GM21717 (cell line): ENCODE measurements around the gene RNF223.
"Not testable (repeated sequence)": the region's sequence is repeated elsewhere in the genome, so short reads cannot be mapped to it uniquely, and the experiment has no call there.

Experiments used
- ATAC-seq: cut with Tn5 transposase; IDR thresholded peaks from one replicate; pipeline ENCODE4 v1.9.1; 2021; ENCODE audit warnings: mild to moderate bottlenecking, moderate library complexity; ENCODE audit not compliant: unreplicated experiment

Gene RNF223

DNA sequence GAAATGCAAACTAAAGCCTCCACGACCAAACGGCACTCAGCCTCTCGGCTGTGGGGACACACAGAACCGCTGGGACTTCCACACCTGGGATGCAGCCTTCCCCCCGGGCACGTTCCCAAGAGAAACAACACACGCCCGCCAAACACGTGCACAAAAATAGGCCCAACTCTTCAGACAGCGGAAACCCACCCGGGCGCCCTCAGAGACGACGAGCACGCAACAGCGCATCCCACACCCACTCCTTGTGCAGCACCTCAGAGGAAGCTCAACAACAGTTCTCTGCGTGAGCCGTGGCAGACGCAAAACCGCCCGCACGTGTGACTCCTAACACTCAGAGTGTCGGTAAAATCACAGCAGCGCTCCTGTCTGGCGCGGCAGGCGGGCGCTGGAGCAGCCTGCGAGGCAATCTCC is 36.5 kb upstream of the RNF223 start:
- no peak for ATAC-seq

DNA sequence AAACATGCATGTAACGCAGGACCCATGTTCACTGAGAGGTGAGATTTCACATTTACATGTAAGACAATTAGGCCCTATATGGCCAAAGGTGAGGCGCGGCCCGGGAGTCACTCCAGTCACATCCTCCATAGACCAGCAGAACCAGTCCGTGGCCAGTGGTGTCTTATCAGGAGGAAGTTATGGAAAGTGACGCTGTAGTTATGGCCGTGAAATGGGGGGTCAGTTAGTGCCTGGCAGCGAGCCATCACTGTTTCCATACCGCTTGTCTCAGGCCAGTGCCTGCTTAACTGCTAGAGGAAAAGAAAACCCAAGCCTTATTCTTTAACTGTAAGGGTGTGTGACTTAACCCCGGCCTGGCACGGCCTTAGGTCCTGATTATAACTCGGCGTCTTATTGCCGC is 35.6 kb upstream of the RNF223 start:
- no peak for ATAC-seq

DNA sequence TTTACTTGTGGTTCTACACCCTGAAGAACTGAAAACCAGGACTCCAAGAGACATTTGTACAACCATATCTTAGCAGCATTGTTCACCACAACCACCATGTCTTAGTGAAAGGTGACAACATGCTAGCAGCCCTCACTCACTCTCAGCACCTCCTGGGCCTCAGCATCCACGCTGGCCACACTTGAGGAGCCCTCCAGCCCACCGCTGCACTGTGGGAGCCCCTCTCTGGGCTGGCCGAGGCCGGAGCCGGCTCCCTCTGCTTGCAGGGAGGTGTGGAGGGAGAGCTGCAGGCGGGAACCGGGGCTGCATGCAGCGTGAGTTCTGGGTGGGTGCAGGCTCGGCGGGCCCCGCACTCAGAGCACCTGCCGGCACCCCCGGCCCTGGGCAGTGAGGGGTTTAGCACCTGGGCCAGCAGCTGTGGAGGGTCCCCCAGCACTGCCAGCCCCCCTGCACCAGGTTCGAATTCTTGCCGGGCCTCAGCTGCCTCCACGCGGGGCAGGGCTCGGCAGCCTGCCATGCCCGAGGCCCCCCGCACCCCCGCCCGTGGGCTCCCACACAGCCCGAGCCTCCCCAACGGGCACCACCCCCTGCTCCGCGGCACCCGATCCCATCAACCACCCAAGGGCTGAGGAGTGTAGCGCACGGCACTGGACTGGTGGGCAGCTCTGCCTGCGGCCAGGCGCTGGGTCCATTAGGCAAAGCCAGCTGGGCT is 32.6 kb upstream of the RNF223 start:
- no peak for ATAC-seq

DNA sequence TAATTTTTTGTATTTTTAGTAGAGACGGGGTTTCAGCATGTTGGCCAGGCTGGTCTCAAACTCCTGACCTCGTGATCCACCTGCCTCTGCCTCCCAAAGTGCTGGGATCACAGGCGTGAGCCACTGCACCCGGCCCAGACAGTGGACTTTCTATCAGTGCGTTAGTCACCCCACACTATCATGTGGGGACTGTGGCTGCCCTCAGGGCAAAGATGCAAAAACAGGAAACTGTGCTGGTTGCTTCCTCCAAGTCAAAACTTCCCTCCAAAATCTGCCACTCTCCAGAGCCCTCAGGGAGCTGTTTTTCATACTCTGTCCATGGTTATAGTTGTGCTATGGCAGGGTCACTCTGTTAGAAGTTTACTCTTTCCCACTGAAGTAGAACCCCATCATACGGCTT is 30.0 kb upstream of the RNF223 start:
- ATAC-seq, result not testable (repeated sequence)

DNA sequence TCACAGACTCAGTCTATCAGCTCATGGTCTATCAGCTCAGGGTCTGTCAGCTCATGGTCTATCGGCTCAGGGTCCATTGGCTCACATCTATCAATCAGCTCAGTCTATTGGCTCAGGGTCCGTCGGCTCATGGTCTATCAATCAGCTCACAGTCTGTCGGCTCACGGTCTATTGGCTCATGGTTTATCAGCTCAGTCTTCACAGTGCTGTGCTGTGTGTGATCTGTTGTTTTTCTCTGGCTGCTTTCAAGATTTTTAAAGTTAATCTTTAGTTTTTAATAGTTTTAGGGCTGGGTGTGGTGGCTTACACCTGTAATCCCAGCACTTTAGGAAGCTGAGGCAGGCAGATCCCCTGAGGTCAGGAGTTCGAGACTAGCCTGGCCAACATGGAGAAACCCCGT is 27.4 kb upstream of the RNF223 start:
- no peak for ATAC-seq

DNA sequence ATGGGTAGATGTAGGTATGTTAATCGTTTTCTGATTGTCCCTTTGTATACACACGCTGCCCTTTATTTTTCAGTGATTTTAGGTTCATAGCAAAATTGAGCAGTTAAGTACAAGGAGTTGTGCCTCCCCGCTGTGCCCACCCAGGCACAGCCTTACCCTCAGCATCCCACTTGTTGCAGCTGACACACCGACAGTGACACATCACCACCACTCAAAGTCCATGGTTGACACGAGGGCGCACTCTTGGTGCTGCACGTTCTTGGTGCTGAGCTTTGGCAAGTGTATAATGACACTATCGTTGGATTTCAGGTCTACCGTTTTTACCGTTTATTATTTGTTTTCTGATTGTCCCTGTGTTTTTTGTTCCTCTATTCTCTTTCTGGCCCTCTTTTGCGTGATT is 26.2 kb upstream of the RNF223 start:
- ATAC-seq, result no peak

DNA sequence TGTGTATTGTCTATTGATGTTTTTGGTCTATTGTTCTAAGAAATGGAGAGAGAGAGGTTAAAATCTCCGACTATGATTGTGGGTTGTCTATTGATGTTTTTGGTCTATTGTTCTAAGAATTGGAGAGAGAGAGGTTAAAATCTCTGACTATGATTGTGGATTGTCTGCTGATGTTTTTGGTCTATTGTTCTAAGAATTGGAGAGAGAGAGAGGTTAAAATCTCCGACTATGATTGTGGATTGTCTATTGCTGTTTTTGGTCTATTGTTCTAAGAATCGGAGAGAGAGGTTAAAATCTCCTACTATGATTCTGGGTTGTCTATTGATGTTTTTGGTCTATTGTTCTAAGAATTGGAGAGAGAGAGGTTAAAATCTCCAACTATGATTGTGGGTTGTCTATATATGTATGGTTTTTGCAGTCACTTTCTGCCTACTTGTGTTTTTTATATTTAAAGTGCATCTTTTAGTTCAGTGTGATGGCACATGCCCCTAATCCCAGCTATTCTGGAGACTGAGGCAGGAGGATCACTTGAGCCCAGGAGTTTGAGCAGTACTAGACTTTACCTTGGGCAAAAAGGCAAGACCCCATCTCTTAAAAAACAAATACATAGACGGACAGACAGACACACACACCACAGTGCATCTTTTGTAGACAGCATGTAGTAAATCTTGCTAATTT is 25.5 kb upstream of the RNF223 start:
- no peak for ATAC-seq

DNA sequence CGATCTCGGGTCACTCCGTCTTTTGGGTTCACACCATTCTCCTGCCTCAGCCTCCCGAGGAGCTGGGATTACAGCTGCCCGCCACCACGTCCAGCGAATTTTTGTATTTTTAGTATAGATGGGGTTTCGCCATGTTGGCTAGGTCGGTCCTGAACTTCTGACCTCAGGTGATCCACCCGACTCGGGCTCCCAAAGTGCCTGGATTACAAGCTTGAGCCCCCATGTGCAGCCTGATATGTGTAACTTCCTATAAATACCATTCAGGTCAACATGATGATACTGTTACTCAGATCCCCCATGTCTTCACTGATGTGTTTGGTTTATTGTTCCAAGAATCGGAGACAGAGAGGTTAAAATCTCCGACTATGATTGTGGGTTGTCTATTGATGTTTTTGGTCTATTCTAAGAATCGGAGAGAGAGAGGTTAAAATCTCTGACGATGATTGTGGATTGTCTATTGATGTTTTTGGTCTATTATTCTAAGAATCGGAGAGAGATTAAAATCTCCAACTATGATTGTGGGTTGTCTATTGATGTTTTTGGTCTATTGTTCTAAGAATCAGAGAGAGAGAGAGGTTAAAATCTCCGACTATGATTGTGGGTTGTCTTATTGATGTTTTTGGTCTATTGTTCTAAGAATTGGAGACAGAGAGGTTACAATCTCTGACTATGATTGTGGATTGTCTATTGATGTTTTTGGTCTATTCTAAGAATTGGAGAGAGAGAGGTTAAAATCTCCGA is 24.7 kb upstream of the RNF223 start:
- no peak for ATAC-seq

DNA sequence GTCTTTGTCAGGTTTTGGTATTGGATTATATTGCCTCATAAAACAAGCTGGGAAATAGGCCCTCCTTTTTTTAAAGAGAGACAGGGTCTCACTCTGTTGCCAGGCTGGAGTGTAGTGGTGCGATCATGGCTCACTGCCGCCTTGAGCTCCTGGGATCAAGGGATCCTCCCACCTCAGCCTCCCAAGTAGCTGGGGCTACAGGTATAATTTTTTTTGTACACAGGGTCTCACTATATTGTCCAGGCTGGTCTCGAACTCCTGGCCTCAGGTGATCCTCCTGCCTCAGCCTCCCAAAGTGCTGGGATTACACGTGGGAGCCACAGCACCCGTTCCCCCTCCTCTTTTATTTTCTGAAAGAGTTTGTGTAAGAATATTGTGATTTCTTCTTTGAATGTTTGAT is 22.0 kb upstream of the RNF223 start:
- not testable (repeated sequence) for ATAC-seq

DNA sequence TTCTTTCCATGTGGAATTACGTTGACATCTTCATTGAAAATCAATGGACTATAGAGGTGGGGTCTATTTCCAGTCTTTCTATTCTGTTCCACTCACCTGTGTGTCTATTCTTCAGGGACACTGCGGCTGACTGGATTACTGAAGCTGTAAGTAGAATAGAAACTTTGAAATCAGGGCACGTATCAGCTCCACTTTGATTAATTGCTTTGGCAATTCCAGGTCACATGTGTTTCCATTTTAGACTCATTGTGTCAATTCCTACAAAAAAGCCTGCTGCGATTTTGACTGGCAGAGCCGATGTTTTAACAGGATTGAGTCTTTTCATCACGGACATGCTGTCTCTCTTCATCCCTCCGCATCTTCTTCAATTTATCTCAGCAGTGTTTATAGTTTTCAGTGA is 20.9 kb upstream of the RNF223 start:
- no peak for ATAC-seq

DNA sequence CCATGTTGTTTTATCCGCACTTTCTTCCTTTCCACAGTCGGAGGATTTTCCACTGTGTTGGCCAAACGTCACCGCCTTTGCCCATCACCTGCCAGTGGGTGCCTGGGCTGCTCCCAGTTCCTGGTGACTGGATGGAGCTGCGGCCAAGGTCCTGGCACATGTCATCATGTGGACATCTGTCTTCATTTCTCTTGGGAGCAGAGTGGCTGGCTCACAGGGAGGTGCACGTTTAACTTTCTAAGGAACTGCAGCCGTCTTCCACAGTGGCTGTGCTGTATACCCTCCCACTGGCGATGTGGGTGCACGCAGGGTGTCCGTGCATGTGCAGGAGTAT is 19.5 kb upstream of the RNF223 start:
- no peak for ATAC-seq

DNA sequence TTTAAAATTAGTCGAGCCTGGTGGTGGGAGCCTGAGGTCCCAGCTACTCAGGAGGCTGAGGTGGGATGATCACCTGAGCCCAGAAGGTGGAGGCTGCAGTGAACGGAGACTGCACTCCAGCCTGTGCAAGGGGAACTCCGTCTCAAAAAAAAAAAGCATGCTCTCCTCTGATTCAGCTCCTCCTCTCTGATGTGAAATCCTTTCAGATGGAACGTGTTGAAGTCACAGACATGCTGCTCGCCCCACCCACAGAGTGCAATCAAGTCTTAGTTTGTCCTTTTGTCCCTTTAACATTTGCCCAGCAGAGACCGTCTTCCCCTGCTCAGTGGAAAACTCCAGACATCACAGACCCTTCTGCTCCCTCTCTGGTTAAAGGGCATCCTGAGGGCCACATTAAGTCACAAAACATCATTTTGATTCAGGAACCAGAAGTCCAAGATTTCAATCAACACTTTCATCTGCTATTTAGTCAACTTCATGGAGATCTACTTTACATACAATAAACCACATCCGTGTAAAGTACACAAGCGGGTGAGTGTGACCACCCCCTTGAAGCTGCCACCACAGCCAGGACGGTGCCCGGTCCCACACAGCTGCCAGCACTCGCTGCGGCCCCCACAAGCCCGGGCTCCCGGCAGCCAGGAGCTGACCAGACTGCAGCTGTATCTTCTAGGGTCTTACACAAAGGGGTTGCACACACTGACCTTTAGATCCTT is 18.9 kb upstream of the RNF223 start:
- ATAC-seq, result no peak

DNA sequence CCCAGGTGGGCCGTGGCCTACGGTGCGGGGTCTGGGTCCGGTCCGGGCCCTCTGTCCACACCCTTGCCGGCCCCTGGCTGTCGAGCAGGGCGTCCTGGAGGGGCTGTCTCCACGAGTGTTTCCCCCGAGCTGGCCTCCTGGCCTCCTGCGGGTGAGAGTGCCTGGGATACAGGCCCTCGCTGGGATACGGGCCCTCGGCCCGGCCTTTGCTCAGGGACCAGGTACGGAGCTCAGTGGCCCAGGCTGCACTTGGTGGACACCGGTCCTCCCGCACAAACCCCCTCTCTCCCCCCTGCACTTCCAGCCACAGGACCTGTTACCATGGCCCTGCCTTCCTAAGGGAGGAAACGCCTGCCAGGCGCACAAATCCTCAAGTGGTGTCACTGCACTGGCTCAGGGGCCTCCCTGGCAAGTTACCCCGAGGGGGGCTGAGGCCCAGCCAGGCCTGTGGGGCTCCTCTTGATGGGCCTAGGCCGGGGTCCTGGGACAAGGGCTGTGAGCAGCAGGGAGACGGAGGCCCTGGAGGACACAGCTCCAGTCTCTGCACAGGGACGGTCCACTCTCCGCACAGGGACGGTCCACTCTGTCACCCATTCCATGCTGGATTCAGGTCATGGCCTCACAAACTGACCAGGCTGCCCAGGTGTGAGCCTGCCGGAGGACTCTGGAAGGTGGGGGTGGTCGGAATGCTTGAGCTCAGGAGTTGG is 18.2 kb upstream of the RNF223 start:
- ATAC-seq, result no peak

DNA sequence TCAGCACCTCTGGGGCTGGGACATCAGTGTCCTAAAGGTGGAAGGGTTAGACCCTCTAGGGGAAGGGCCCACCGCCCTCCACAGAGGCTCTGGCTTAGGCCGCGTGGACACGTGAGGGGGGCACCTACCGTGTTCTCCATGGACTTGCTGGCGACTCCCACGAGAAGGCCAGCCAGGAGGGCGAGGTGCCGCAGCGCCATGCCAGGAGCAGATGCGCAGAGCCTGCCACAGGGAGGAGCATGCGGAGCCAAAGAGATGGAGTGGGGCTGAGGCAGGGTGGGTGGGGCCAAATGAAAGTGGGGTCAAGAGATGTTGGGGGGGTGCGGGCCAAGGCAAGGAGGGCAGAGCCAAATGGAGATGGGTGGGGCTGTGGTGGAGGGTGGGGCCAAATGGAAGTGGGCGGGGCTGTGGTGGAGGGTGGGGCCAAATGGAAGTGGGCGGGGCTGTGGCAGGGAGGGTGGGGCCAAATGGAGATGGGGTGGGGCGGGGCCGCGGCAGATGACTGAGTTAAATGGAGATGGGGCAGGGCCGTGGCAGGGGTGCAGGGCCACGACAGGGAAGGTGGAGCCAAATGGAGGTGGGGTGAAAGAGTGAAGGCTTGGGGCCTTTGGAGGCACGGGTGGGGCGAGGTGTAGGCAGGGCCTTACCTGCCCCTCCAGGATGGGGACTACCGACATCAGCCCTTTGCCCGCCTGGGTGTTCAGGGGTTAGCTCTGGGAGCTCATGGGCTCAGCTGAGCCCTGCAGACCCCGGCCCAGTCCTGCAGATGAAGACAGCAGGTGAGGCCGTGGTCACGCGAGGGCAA is 17.4 kb upstream of the RNF223 start:
- no peak for ATAC-seq

DNA sequence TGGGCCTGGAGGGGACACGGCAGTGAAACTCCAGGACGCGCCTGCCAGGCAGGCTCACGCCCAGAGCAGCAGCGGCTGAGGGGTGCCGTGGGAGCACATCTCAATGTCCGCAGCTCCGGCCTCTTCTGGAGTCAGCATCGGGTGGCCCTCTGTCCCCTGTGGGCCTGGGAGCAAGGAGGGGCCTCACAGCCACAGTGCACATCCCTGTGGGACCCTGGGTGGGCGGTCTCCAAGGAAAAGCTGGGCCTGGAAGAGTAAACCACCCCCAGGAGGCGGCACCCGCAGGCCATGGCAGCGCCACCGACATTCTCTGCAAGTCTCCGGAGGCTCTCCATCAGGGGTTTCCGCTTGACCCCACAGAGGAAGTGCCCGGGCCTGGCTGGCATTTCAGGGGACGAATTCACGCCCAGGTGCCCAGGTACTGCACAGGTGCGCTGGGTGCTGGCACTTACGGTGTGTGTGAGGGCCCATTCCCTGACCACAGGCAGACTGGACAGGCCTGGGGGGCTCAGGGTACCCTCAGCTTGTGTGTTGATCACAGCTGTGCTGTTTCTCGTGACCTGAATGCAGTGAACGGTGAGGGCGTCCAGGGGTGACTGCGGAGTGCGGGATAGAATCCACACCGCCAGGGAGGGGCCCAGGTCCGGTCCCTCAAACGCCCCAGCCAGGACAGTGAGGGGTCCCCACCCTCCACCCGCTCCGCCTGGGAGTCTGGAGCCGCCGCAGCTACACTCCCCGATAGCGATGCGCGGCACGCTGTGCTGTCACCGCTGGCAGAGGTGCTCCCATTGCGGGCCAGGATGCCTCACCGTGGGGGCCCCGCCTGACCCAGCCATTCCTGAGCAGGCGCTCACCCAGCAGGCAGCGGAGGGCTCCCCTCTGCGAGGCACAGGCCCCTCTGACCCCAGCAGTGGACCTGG is 16.6 kb upstream of the RNF223 start:
- ATAC-seq, result no peak

DNA sequence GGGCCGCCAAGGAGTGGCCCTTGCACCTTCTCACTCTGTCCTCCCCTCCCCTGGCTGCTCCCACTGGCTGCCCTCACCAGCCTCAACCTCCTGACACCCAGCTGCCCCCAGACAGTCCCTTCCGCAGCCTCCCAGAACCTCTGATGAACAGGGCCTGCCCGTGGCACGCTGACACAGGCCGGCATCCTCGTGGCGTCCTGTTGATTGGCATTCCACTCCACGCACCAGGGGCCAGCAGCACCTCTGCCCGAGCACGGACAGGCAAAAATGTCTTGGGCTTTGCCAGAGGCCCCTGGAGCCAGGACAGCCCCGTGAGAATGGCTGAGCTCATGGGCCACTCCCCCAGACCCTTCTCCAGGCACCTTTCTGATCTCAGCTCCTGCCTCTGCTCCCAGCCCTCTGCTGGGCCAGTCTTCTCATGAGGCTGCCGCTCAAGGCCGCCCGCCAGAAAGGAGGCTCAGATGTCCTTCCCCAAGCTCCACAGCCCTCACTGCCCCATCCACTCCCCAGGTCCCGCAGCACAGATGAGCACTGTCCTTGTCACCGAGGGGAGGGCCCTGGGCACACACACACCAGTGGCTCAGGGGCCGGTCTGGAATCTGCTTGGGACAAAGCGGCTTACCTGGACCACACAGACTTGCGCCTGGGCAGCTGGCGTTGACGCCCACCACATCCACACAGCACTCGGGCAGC is 15.8 kb upstream of the RNF223 start:
- no peak for ATAC-seq

DNA sequence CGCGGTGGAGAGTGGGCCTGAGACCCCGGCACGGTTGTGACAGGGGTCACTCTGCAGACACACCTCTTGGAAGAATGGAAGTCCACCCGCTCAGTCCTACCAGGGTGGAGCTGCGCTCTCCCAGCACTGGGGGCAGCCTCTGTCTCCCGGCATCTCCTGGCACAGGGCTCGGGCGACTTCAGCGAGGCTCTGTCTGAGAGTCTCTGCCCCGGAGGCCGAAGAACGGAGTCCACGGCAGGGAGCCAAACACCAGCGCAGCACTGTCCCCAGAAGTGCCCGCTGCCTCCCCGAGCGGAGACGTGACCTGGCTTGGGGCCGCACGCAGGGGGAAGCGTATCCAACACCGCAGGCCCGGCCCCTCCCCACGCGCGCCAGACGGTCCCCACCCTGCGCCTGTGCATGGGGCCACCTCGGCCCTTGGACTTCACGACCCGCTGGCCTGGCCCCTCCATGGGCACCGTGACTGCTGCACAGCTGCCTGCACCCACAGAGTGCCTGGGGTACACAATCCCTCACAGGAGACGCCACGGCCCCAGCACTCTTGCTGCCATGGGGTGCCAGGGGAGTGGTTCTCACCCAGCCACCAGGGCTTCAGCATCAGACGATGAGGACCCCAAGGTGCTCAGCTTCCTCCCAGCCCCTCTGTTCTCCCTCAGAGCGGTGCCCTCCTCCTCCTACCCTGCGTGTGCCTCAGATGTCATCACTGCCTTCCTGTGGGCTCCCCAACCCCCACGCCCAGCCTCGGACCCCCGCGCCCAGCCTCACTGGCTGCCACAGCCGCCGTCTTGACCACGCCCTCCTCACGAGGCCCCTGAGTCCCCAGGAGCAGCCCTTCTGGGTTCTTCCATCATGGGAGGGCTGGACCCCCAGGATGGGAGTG is 14.9 kb upstream of the RNF223 start:
- ATAC-seq, result no peak
